DLD1 (cell line): Measurements from ENCODE around the gene COLEC12.

Source experiments
- in situ Hi-C: cut with HindIII; loops from 2 replicates; pipeline ENCODE4 v1.10.0; 2017; ENCODE audit warnings: low sequenced_read_pairs

COLEC12 gene

DNA sequence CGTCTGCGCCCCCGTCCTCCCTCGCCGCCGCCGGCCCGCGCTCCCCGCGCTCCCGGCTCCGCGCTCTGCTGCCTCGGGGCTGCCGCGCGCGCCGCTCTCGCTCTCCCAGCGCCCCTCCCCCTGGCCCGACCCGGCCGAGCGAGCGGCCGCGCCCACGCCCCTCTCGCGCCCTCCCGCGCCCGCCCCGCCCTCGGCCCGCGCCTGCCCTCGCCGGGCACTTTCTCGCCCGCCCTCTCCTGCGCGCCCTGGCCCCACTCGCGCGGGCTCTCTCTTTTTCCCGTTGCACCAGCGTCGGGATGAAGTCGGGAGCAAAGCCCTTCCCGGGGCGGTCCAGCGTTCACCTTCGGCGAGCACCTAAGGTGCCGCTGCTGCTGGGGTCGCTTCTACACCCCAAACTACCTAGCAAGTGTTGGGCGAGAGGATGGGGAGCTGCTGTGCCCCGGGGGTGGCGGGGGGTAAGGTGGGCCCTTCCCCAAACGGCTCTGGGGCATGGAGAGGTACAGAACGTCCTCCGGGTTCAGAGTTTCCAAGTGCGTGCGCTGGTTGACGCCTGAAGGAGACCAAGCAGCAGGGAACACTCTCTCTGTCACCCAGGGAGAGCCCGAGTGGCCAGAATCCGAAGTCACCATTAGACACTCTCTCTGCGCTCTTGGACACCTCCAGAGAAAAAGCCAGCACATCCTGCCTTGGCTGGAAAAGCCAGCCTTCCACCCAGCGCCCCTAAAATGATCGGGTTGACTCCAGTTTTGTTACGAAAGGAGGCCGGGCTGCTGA is at the start of gene COLEC12:
TSS of gene COLEC12 (minus strand) at position 70 of the 774 bp plus-strand sequence. CDS start 187 bp downstream, outside the sequence.
- in situ Hi-C loops = no loop called here

GRCh38 chr18:549967-550366 is 49.5 kb upstream of the COLEC12 start:
- in situ Hi-C loops = no loop called here

- in situ Hi-C loops = no loop called here
Measured at GRCh38 chr18:543447-544078, 43.1 kb upstream of the COLEC12 start.

DNA sequence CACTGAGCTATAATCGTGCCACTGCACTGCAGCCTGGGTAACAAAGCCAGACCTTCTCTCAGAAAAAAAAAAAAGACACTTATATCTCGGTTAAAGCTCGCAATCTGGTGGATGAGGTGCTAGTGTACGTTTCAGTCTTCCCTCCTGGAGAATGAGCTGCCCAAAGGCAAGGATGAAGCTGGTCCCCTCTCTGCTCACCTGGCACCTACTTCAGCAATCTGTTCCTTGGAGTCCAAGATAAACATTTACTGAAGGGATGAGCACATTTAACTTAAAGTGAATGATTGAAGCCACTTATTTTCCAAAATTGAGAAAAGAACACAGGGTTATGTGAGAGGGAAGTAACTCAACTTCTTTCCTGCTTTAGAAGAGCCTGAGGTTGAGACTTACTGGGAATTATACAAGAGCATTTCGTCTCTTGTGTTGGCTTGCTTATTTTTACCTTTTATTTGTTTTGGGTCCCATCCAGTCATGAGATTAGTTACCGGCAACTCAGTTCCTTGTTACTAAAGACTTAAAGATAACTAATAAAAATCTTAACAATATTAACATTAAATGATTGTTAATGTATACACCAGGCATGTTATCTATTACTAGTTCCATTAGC is 33.6 kb upstream of the COLEC12 start:
- in situ Hi-C loops = no loop called here

DNA sequence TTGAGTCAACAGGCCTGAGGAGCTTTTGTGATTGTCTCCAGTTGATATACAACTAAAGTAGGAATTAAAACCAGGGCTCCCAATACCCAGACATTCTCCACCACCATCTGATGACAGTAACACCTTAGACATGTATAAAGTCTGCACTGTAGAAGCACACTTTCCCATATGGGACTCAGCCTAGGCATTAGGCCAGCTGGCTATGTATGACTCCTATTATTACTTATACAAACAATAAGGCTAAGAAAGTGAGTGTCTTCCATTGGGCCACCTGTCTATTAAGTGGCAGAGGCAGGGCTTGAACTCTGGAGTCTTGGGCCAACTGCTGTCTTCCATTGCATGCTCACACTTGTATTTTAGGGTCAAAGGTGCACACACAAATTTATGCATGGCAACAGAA is 32.1 kb upstream of the COLEC12 start:
- in situ Hi-C loops = no loop called here

- in situ Hi-C loops = no loop called here
Measured at GRCh38 chr18:532018-532417, 31.5 kb upstream of the COLEC12 start.

DNA sequence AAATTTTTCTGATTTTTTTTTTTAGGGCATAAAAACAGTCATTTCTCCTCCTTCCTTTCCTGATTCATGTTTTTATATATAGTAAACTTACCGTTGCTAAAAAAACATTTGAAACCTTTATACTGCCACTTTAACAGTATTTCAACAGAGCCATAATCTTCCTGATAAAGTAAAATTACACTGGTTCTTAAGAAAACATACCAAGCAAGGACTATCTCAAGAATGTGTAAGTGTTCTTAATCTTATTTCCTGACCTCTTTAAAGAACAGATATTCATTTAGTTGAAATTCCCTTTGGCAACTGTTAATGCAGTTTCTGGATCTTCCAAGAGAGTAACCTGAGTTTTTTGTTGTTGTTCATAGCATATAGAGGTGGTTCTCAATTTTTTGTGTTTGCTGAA is 26.6 kb upstream of the COLEC12 start:
- in situ Hi-C loops = no loop called here

DNA sequence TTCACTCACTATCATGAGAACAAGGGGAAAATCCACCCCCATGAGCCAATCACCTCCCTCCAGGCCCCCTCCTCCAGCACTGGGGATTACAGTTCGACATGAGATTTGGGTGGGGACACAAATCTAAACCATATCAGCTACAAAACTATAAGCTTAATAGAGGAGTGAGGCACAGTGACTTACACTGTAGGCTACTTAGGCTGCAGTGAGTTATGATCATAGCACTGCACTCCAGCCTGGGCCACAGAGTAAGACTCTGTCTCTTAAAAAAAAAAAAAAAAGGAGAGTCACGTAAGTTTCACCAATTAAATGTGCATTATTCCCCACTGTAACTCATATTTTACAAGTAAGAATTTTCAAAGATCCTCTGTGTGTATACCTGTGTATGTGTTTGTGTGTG is 26.2 kb upstream of the COLEC12 start:
- in situ Hi-C loops = no loop called here

DNA sequence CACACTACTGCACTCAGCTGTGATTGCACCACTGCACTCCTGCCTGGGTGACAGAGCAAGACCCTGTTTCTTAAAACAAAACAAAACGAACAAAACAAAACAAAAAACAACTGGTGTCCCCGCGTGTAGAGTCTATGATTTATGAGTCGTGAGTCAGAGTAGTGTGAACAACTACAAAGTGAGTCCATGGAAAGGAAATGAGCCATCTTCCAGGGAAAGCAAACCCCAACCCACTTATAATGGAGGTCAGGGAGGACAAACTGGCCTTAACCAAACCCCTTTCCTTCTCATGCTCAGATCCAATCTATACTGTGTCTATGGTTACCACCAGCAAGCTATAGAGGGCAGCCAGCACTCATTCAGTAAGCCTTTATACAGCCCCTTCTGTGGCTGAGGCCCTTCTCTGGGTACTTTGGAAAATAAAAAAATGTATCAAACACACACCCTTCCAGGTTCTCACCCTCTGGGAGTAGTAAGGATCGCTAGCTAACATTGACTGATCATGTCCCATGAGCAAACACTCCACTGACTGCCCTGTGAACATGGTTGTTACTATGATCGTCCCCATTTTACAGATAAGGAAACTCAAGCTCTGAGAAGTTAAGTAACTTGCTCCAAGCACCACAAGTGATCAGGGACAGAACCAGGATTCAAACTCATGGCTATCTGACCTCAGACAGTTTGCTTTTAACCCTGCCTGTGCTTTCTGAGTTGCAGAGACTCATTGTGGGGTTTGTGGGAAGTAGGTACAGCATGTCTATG is 24.7 kb upstream of the COLEC12 start:
- in situ Hi-C loops = no loop called here

DNA sequence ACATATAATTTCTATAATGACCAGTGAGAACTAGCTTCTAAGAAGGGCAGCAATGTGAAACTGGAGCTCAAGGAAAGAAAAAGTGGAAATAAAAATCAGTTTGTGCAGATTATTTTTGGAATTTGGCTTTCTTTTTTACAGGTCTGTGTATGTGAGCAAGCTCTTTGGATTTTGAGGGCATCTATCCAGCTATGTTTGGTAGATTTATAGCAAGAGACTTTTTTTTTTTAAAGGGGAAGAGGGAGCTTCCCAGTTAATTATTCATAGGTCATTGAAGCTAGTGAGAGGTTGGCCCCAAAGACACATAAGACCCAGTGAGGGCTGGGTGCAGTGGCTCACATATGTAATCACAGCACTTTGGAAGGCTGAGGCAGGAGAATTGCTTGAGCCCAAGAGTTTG is 24.0 kb upstream of the COLEC12 start:
- in situ Hi-C loops = no loop called here

- in situ Hi-C loops = no loop called here
Measured at GRCh38 chr18:523561-523960, 23.1 kb upstream of the COLEC12 start.

- in situ Hi-C loops = no loop called here
Measured at GRCh38 chr18:519019-519879, 18.7 kb upstream of the COLEC12 start.

DNA sequence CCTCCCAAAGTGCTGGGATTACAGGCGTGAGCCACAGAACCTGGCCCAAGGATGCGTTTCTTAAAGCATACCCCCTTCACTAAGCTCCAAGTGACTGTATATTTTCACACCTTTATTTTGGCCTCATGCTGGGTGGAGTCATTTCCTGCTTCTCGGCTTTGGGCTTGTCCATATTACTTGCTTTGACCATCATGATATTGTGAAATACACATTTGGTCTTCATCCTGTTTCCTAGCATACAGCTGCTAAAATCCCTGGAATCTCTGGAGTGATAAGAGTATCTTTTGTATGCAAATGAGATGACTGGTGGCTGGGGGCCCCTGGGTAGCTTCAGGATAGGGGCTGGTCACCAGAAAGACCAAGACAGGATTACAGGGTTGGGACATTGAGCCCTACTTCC is 17.6 kb upstream of the COLEC12 start:
- in situ Hi-C loops = no loop called here

- in situ Hi-C loops = no loop called here
Measured at GRCh38 chr18:515838-516237, 15.3 kb upstream of the COLEC12 start.

DNA sequence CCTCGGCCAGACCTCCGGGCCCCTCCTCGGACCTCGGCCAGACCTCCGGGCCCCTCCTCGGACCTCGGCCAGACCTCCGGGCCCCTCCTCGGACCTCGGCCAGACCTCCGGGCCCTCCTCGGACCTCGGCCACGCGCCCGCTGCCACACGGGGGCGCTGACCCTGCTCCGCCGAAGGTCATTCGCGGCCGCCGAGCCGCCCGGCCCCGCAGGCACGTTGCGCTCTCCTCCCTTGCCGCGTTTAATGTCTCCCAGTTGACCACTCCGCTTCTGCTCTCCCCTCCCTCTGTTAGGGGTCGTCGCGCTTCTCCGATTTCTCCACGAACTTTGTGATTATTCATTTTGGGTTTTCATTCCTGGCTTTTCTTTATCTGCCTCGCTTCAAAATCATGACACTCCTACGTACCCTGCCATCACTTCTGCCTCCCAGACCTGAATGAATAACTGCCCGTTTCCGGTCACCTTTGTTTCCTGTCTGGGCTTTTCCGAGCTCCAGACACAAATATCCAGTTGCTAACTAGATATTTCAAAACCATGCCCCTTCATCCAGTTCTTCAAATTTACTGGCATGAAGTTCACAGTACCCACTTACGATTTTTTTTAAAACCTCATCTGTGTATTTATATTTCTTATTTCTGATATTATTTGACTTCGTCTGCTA is 14.8 kb upstream of the COLEC12 start:
- in situ Hi-C loops = no loop called here

DNA sequence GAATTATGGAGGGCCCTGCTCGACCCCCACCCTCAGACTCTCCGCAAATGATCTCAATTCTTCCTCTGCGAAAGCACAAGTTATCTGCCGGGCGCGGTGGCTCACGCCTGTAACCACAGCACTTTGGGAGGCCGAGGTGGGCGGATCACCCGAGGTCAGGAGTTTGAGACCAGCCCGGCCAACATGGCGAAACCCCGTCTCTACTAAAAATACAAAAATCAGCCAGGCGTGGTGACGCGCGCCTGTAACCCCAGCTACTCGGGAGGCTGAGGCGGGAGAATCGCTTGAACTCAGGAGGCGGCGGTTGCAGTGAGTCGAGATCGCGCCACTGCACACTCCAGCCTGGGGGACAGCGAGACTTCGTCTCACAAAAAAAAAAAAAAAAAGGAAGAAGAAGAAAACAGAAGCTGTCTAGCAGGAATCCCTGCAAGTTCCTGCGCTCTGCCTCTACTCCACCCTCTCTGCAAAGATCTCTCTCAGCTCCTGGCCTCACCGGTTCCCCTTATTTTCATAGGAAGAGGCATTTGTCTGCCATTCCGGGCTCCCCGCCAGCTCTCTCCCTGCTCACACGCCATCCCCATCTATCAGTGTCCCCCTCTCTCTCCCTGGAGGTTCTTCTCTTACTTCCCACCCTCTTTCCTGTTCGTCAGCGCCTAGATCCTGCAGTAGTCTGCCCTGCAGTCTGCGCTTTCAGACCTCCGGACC is 13.5 kb upstream of the COLEC12 start:
- in situ Hi-C loops = no loop called here

- in situ Hi-C loops = no loop called here
Measured at GRCh38 chr18:512957-513356, 12.5 kb upstream of the COLEC12 start.

DNA sequence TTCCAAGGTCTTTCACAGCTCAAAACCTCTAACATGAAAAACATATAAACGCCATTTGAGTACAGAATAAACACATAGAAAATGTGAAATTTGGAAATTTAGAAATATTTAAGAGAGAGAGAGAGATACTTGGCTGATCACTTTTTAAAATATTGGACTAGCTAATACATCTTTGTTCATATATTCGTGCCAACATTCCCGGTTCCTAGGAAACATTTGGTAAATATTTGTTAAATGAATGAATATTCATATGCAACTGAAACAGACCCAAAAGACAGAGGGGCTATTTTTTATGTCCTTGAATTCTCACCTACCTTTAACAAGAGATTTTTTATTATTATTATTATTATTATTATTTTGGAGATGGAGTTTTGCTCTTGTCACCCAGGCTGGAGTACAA is 8.3 kb upstream of the COLEC12 start:
- in situ Hi-C loops = no loop called here

GRCh38 chr18:507636-508035 is 7.1 kb upstream of the COLEC12 start:
- in situ Hi-C loops = no loop called here
